Renal cortical epithelial cell (primary cell): Measurements from ENCODE around the gene CCND1. TPM values are rescaled to one million over a fixed set of nuclear protein-coding genes. Genes with fewer than 3 reads are reported as not detected.
"Not testable (repeated sequence)": the region's sequence is repeated elsewhere in the genome, so short reads cannot be mapped to it uniquely, and the experiment has no call there.

ENCODE experiments used
- DNase-seq: peaks from one replicate; pipeline ENCODE4 v3.0.0-alpha.2; 2011; ENCODE audit warnings: low read depth
- total RNA-seq: library from RNA; depleted of rRNA; stranded (reverse); fragments of >200 nt; gene quantifications from 2 replicates; pipeline ENCODE4 v1.2.3, GENCODE V29; 2014

The CCND1 gene
- total RNA-seq, 1 donor from 2014 or later: 225 TPM

- no peak for DNase-seq
Measured at GRCh38 chr11:69617682-69618081, 23.3 kb upstream of the CCND1 start.

GRCh38 chr11:69618237-69618636 lies 22.7 kb upstream of the CCND1 start:
- DNase-seq: no peak

DNA sequence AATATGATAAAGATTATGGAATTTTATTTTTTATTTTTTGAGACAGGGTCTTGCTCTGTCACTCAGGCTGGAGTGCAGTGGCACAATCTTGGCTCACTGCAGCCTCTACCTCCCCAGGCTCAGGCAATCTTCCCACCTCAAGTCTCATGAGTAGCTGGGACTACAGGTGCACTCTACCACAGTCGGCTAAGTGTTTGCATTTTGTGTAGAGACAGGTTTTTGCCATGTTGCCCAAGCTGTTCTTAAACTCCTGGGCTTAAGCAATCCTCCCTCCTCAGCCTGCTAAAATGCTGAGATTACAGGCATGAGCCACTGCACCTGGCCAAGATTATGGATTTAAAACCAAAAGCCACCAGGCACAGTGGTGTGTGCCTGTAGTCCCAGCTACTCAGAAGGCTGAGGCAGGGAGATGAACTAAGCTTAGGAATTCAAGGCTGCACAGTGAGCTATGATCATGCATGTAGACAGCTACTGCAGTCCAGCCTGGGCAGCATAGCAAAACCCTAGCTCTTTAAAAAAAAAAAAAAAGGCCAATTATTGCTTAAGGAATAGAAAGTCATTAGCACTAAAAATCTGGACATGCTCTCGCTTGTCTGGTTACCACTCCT lies 20.2 kb upstream of the CCND1 start:
- no peak for DNase-seq

GRCh38 chr11:69622097-69622681 lies 18.8 kb upstream of the CCND1 start:
- not testable (repeated sequence) for DNase-seq

DNA sequence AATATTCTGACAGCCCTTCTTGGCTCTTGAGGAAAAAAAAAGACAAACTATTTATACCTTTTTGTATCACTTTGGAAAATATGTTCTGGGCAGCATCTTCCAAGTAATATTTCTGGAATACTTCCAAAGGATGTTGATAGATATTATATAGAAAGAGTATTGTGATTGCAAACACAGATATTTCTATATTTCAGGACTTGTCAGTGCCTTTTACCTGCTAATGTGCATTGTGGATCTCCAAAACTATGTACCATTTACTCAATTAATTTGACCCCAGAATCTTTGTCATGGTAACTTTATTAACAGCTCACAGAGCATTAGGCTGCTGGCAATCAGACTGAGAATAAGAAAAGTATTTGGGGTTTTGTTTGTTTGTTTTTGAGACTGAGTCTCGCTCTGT lies 16.7 kb upstream of the CCND1 start:
- DNase-seq: no peak

DNA sequence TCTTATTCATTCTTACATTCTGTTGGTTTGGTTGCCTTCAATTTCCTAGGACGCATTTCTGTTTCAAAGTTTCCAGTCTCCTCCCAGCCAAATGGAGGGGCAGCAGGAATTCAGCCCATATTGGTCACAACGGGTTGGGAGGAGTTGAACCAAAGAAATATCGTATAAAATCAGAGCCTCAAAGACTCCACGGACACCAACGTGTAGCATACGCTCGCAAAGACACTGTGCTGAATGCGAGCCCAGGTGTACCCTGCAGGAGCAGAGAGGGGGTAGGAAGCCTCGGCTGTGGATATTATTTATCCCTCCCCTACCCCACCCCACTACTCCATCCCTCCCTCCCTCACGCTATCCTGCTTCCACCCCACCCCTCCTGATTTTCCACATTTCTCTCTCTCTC lies 15.5 kb upstream of the CCND1 start:
- no peak for DNase-seq

DNA sequence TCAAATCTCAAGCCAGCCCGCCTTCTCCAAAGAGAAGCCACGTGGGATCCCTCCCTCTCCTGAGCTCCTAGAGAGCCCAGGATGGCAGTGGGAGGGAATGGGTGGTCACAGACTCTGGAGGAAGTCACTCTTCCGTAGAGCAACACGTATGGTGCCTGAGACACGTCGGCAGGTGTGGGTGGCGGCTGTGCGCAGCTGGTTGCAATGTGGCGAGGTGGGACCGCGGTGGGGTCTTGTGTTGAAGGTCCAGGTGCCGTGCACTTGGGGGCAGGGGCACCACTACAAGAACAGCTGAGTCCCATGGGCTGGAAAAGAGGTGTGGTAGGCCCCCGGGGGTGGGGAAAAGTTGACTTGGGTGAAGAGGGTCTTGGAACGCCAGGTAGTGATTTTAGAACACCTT lies 13.4 kb upstream of the CCND1 start:
- DNase-seq: no peak

GRCh38 chr11:69630017-69630416 lies 10.9 kb upstream of the CCND1 start:
- DNase-seq: no peak

GRCh38 chr11:69630424-69630823 lies 10.5 kb upstream of the CCND1 start:
- no peak for DNase-seq

GRCh38 chr11:69632900-69633299 lies 8.1 kb upstream of the CCND1 start:
- no peak for DNase-seq

GRCh38 chr11:69634069-69634468 lies 6.9 kb upstream of the CCND1 start:
- no peak for DNase-seq

DNA sequence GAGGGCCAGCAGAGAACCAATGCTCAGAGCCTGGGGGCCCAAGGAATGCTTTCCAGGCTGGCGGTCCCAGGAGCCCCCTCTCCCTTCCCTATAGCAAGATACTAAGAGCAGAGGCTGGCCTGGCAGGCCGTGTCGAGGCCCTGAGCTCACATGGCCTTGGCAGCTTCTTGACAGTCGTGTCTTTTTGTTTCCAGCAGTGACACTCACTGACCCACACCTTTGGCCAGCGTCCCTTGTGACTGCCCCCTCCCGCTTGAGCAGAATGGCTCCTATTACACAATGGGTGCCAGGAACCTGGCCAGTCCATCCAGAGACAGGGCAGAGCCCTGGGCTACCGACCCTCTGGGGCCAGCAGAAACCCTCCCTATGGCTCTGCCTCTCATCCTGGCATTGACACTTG lies 6.4 kb upstream of the CCND1 start:
- DNase-seq: no peak

DNA sequence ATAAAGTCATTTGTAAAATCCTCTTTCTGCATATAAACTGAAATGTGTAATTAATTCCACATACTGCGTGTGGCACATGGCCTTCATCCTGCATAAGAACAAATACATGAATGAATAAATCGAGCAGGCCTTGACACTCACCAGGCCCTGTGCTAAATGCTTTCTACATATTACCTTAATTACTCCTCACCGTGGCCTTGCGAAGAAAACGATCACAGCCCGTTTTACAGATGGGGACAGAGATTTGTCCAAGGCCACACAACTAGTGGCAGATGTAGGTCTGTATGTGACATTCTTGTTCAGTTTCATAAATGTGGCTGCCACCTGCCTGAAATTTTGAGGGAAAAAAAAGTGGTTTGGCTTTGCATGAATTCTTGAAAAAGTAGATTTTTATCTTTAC lies 5.8 kb upstream of the CCND1 start:
- no peak for DNase-seq

DNA sequence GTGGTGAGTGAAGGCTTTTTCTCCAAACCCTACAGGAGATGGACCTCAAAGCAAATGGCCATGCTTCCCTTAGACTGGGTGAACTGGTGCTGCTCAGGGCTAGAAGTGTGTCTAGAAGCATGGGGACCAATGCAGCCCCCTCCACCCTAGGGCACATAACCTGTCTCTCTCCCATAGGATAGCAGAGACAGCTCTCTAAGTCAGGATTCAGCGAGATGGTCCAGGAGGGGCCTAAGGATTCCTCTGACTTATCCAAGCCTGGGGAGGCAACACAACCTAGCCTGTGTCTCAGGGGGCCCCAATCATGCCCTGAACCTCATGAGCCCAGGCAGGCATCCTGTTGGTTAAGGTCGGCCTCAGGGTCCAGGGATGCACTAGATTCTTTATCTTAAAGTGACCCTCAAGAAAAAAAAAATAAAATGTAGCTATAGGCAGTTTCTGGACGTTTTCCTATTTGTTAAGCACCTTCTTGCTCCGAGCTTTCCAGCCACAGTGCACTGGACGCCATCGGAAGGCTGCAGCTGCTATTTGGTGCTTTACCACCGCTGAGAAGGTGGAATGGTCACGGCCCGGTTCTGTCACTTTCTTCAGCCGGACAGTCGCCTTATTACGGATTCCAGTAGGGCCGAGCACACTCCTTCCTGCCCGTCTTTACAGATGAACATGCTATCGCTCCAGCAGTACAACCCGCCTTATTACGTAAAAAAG lies 5.0 kb upstream of the CCND1 start:
- no peak for DNase-seq

GRCh38 chr11:69636512-69637197 lies 4.3 kb upstream of the CCND1 start:
- peak; percentile 53 for DNase-seq

GRCh38 chr11:69637198-69637940 lies 3.6 kb upstream of the CCND1 start:
- no peak for DNase-seq

DNA sequence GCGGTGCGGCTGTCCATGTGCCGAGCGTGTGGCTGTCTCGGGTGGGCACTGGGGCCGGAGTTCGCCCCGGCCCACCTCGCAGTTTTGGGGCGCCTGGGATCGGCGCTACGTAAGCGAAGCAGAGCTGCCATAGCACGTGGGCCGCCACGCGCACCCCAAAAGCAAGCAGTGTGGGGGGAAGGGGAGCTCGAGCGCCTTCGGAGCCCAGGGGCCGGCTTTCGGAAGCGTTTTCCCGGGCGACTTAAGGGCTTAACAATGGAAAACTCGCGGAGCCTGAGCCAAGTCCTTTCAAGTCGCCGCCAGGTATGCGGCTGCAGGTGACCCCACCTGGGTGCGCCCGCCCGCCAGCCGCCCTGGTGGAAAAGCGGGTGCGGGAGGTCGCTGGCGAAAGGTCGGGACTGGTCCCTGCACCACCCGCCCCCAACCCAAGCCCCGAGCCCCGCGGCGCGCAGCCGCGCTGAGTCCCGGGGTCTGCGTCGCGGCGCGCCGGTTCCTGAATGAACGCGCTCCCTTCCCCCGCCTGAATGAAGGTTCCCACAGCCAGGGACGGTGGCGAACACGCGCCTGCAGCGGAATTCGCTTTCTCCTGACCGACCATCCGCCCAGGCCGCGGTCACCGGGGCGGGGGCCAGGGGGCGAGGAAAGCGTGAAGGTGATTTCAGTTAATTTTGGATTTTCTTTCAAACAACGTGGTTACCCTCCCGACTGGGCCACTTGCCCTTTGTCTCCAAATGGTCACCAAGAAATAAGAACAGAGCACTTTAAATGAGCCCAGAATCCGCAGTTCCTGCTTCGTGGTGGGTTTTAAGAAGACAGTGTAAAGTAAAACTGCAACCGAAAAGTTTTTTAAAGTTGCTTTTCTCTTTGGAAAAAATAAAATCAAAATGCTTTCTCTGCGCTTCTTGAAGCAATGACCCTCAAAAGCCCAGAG lies 2.8 kb upstream of the CCND1 start:
- peak; percentile 49 for DNase-seq

- peak; percentile 84 for DNase-seq
Measured at GRCh38 chr11:69638941-69639681, 1.8 kb upstream of the CCND1 start.

- DNase-seq: no peak
Measured at GRCh38 chr11:69639831-69640230, 1.1 kb upstream of the CCND1 start.

DNA sequence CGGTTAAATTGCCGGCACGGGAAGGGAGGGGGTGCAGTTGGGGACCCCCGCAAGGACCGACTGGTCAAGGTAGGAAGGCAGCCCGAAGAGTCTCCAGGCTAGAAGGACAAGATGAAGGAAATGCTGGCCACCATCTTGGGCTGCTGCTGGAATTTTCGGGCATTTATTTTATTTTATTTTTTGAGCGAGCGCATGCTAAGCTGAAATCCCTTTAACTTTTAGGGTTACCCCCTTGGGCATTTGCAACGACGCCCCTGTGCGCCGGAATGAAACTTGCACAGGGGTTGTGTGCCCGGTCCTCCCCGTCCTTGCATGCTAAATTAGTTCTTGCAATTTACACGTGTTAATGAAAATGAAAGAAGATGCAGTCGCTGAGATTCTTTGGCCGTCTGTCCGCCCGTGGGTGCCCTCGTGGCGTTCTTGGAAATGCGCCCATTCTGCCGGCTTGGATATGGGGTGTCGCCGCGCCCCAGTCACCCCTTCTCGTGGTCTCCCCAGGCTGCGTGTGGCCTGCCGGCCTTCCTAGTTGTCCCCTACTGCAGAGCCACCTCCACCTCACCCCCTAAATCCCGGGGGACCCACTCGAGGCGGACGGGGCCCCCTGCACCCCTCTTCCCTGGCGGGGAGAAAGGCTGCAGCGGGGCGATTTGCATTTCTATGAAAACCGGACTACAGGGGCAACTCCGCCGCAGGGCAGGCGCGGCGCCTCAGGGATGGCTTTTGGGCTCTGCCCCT lies 529 bp upstream of the CCND1 start:
- DNase-seq: peak; percentile 15
